ENCODE measurements around the gene DAB2IP.

DNA sequence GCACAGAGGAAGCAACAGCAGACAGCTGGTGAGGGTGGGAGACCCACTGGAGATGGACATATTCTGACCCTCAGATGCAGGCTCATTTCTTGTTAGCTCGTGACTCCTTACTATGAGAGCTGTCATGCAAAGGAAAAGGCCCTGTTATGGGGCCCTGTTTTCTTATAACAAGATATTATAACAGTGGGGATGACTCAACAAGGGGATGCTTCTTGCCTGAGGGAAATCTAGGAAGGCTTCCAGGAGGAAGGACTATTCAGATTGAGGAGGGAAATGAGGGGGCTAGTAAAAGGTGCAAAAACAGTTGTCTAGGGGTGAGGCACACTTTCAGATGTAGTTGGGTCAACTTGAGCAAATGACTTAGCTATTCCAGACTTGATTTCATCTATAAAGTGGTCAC, 83.0 kb downstream of the DAB2IP start:
- TF ChIP-seq, protein P1, sequence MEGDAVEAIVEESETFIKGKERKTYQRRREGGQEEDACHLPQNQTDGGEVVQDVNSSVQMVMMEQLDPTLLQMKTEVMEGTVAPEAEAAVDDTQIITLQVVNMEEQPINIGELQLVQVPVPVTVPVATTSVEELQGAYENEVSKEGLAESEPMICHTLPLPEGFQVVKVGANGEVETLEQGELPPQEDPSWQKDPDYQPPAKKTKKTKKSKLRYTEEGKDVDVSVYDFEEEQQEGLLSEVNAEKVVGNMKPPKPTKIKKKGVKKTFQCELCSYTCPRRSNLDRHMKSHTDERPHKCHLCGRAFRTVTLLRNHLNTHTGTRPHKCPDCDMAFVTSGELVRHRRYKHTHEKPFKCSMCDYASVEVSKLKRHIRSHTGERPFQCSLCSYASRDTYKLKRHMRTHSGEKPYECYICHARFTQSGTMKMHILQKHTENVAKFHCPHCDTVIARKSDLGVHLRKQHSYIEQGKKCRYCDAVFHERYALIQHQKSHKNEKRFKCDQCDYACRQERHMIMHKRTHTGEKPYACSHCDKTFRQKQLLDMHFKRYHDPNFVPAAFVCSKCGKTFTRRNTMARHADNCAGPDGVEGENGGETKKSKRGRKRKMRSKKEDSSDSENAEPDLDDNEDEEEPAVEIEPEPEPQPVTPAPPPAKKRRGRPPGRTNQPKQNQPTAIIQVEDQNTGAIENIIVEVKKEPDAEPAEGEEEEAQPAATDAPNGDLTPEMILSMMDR (optimal IDR thresholded peaks at IDR 0.05 in 1 of 3, IDR thresholded peaks at IDR 0.05 in 1 of 3, conservative IDR thresholded peaks at IDR 0.05 in 1 of 3; ENCODE audit: extremely low read depth in 1 of 3, insufficient read depth in 2 of 3, low read length in 3 of 3) = no peak
- TF ChIP-seq EZH2 (IDR thresholded peaks at IDR 0.05; ENCODE audit: low read length) = no peak
